H9 (cell line): ENCODE measurements around the gene FBXL15. TPM values are rescaled to one million over a fixed set of nuclear protein-coding genes. Genes with fewer than 3 reads are reported as not detected.

ENCODE experiments used
- DNase-seq: peaks from one replicate; pipeline ENCODE4 v3.0.0-alpha.2; 2017
- H2AFZ ChIP-seq: one replicate; pipeline ENCODE4 v1.6.1; 2013; ENCODE audit warnings: mild to moderate bottlenecking, low read length, control low read depth, moderate library complexity
- H2AK5ac ChIP-seq: 2 replicates; pipeline ENCODE4 v1.6.1; 2013; ENCODE audit warnings: low read length, control low read depth, mixed read lengths; ENCODE audit not compliant: insufficient read length
- H2BK120ac ChIP-seq: one replicate; pipeline ENCODE4 v1.6.1; 2013; ENCODE audit warnings: low read depth, mild to moderate bottlenecking, low read length, control low read depth, inconsistent platforms; ENCODE audit not compliant: poor library complexity, severe bottlenecking
- H2BK12ac ChIP-seq: 2 replicates; pipeline ENCODE4 v1.6.1; 2013; ENCODE audit warnings: low read length, control low read depth, mixed read lengths, low read depth; ENCODE audit not compliant: insufficient read length
- H2BK15ac ChIP-seq: 2 replicates; pipeline ENCODE4 v1.6.1; 2013; ENCODE audit warnings: low read depth, low read length, control low read depth
- H2BK20ac ChIP-seq: one replicate; pipeline ENCODE4 v1.6.1; 2013; ENCODE audit warnings: low read depth, mild to moderate bottlenecking, low read length, control low read depth, inconsistent platforms; ENCODE audit not compliant: poor library complexity, severe bottlenecking
- H2BK5ac ChIP-seq: 2 replicates; pipeline ENCODE4 v1.6.1; 2013; ENCODE audit warnings: low read length, control low read depth, mixed read lengths; ENCODE audit not compliant: insufficient read length
- H3K14ac ChIP-seq: 2 replicates; pipeline ENCODE4 v1.6.1; 2013; ENCODE audit warnings: low read length, control low read depth; ENCODE audit not compliant: insufficient read depth
- H3K18ac ChIP-seq: 2 replicates; pipeline ENCODE4 v1.6.1; 2013; ENCODE audit warnings: low read depth, mild to moderate bottlenecking, mixed read lengths, low read length, control low read depth; ENCODE audit not compliant: insufficient read length
- H3K23ac ChIP-seq: 2 replicates; pipeline ENCODE4 v1.6.1; 2013; ENCODE audit warnings: low read length, control low read depth, mixed read lengths, low read depth; ENCODE audit not compliant: insufficient read length
- H3K23me2 ChIP-seq: 2 replicates; pipeline ENCODE4 v1.6.1; 2013; ENCODE audit warnings: low read depth, mild to moderate bottlenecking, mixed read lengths, low read length, control low read depth; ENCODE audit not compliant: insufficient read length, poor library complexity, severe bottlenecking
- H3K27ac ChIP-seq: 2 replicates; pipeline ENCODE4 v1.5.1; 2013; ENCODE audit warnings: low read length, control low read depth, mixed read lengths, low read depth; ENCODE audit not compliant: insufficient read length
- H3K27me3 ChIP-seq: 2 replicates; pipeline ENCODE4 v1.6.1; 2013; ENCODE audit warnings: low read length, control low read depth, inconsistent platforms; ENCODE audit not compliant: insufficient read depth
- H3K4ac ChIP-seq: 2 replicates; pipeline ENCODE4 v1.6.1; 2013; ENCODE audit warnings: low read depth, mild to moderate bottlenecking, control low read depth, inconsistent platforms, low read length, moderate library complexity
- H3K4me1 ChIP-seq: 2 replicates; pipeline ENCODE4 v1.6.1; 2013; ENCODE audit warnings: low read length, control low read depth, inconsistent platforms; ENCODE audit not compliant: insufficient read depth
- H3K4me2 ChIP-seq: 2 replicates; pipeline ENCODE4 v1.6.1; 2013; ENCODE audit warnings: low read length, control low read depth, mixed read lengths; ENCODE audit not compliant: insufficient read length, insufficient read depth
- H3K56ac ChIP-seq: 2 replicates; pipeline ENCODE4 v1.6.1; 2013; ENCODE audit warnings: low read depth, mild to moderate bottlenecking, mixed read lengths, low read length, control low read depth; ENCODE audit not compliant: insufficient read length
- H3K79me1 ChIP-seq: 2 replicates; pipeline ENCODE4 v1.6.1; 2013; ENCODE audit warnings: low read depth, mild to moderate bottlenecking, moderate library complexity, low read length, control low read depth, inconsistent platforms; ENCODE audit not compliant: insufficient read depth, poor library complexity, severe bottlenecking
- H3K79me2 ChIP-seq: 2 replicates; pipeline ENCODE4 v1.6.1; 2013; ENCODE audit warnings: low read length, control low read depth, inconsistent platforms; ENCODE audit not compliant: insufficient read depth
- H3K9ac ChIP-seq: 2 replicates; pipeline ENCODE4 v1.6.1; 2013; ENCODE audit warnings: low read length, control low read depth, mixed read lengths; ENCODE audit not compliant: insufficient read length; ENCODE audit errors: extremely low read depth
- H3K9me3 ChIP-seq: one replicate; pipeline ENCODE4 v1.6.1; 2013; ENCODE audit warnings: low read depth, low read length, inconsistent platforms; ENCODE audit not compliant: control insufficient read depth
- H3T11ph ChIP-seq: one replicate; pipeline ENCODE4 v1.6.1; 2013; ENCODE audit warnings: mild to moderate bottlenecking, low read length, control low read depth, inconsistent platforms
- H4K20me1 ChIP-seq: one replicate; pipeline ENCODE4 v1.6.1; 2013; ENCODE audit not compliant: control insufficient read depth, insufficient read length, insufficient read depth
- H4K5ac ChIP-seq: 2 replicates; pipeline ENCODE4 v1.6.1; 2013; ENCODE audit warnings: low read depth, mild to moderate bottlenecking, mixed read lengths, low read length, control low read depth; ENCODE audit not compliant: insufficient read length
- H4K8ac ChIP-seq: replicated peaks from 2 replicates; pipeline ENCODE4 v1.6.1; 2013; ENCODE audit warnings: low read length, control low read depth, mixed read lengths, low read depth; ENCODE audit not compliant: insufficient read length
- H4K91ac ChIP-seq: 2 replicates; pipeline ENCODE4 v1.6.1; 2013; ENCODE audit warnings: low read depth, mild to moderate bottlenecking, moderate library complexity, mixed read lengths, low read length, control low read depth; ENCODE audit not compliant: insufficient read length
- H3K27ac Mint-ChIP-seq, 3 experiments: 2 replicates in 2 of 3; 3 replicates in 1 of 3; pipeline ENCODE4 v1.8.0; 2020 to 2021; ENCODE audit warnings: mixed read lengths in 3 of 3, mild to moderate bottlenecking in 1 of 3, moderate library complexity in 1 of 3
- H3K27me3 Mint-ChIP-seq: 2 replicates; pipeline ENCODE4 v1.8.0; 2021; ENCODE audit warnings: low read depth, mild to moderate bottlenecking, moderate library complexity, mixed read lengths
- H3K36me3 Mint-ChIP-seq, 3 experiments: 2 replicates in 2 of 3; 3 replicates in 1 of 3; pipeline ENCODE4 v1.8.0; 2020 to 2021; ENCODE audit warnings: low read depth in 3 of 3, mixed read lengths in 3 of 3; ENCODE audit not compliant: insufficient read depth in 1 of 3
- H3K4me1 Mint-ChIP-seq, 2 experiments: 2 replicates each; pipeline ENCODE4 v1.8.0; 2020; ENCODE audit warnings: mixed read lengths in 2 of 2
- H3K4me3 Mint-ChIP-seq, 2 experiments: 2 replicates in 1 of 2; 3 replicates in 1 of 2; pipeline ENCODE4 v1.8.0; 2020 to 2021; ENCODE audit warnings: mild to moderate bottlenecking in 2 of 2, mixed read lengths in 2 of 2, moderate library complexity in 1 of 2
- H3K9me3 Mint-ChIP-seq, 2 experiments: 2 replicates in 1 of 2; 3 replicates in 1 of 2; pipeline ENCODE4 v1.8.0; 2020; ENCODE audit warnings: mild to moderate bottlenecking in 2 of 2, mixed read lengths in 2 of 2, moderate library complexity in 1 of 2
- CTCF ChIP-seq: fragments of 200-600 bp; sonication (generic); conservative IDR thresholded peaks from 3 replicates; pipeline ENCODE4 v1.8.0; 2021; ENCODE audit warnings: antibody characterized with exemption, mild to moderate bottlenecking
- WGBS: extraction: QIAGEN DNeasy Blood & Tissue Kit; methylation state at CpG from one replicate; pipeline ENCODE4 v1.1.7; 2013; ENCODE audit warnings: missing lambda C conversion rate, low lambda C conversion rate, mixed read lengths; ENCODE audit not compliant: insufficient read length; ENCODE audit errors: extremely low coverage; 5-methylcytosine and 5-hydroxymethylcytosine counted together
- total RNA-seq: library from RNA; stranded (reverse); gene quantifications from 2 replicates; pipeline ENCODE4 v1.2.1, GENCODE V29; 2021

Gene FBXL15
- total RNA-seq, 1 experiment from 2014 or later: 9.1 TPM

DNA sequence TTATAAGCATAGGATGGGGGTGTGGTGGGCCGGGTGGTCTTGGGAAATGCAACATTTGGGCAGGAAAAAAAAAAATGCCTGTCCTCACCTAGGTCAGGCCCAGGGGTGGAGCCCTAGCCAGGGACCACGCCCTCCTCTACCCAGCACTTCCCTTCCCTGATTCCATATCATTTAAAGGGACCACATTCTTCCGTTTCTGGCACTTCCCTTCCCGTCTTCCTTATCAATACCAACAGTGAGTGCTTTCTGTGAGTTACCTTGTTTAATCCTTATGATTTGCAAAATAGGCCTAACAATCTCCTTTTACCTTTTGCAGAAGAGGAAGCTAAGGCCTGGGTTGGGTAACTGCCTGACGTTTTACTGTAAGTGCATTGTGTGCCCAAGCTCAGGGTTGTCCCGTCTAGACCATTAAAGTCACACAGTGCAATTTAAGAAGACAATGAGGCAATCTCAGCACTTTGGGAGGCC lies 47.4 kb downstream of the FBXL15 start:
- no peak overlapping the region for H3K9ac ChIP-seq
- TF ChIP-seq CTCF: no peak
- no peaks in the 10 kb centered on the region for H4K20me1 ChIP-seq
- no peak overlapping the region for H3K56ac ChIP-seq
- no peaks in the 10 kb centered on the region for H3K9me3 ChIP-seq
- no peak for DNase-seq
- H3K79me2 ChIP-seq: no peaks in the 10 kb centered on the region
- H3K23me2 ChIP-seq: no peaks in the 10 kb centered on the region
- H3K27ac ChIP-seq: no peak overlapping the region
- Mint-ChIP-seq H3K4me1 (peaks cover 14 to 15% of the 10 kb centered on the region in 2 experiments), H3K27me3 (peaks cover 6% of the 10 kb centered on the region; the same call in 1 of the 2 replicates), H3K9me3 (no peaks in the 10 kb centered on the region), H3K27ac (no peak overlapping the region), H3K4me3 (no peak overlapping the region), H3K36me3 (peaks cover 3 to 8% (median 8%) of the 10 kb centered on the region in 3 experiments; a peak in 6 of 7 replicates)
- H4K91ac ChIP-seq: no peak overlapping the region
- H3K4me2 ChIP-seq: no peak overlapping the region
- no peak overlapping the region for H3K23ac ChIP-seq
- no peak overlapping the region for H3K4ac ChIP-seq
- no peak overlapping the region for H2BK5ac ChIP-seq
- H2AK5ac ChIP-seq: no peak overlapping the region
- no peak overlapping the region for H2BK20ac ChIP-seq
- H3K14ac ChIP-seq: no peak overlapping the region
- no peak overlapping the region for H2AFZ ChIP-seq
- no peak overlapping the region for H3K18ac ChIP-seq
- no peak overlapping the region for H2BK120ac ChIP-seq
- WGBS: no CpG with 5 or more reads among the region's 6 CpGs
- no peaks in the 10 kb centered on the region for H3K79me1 ChIP-seq
- no peak overlapping the region for H3T11ph ChIP-seq
- H3K4me1 ChIP-seq: no peaks in the 10 kb centered on the region; the same call in 1 of the 2 replicates
- no peak overlapping the region for H4K8ac ChIP-seq
- no peak overlapping the region for H2BK12ac ChIP-seq
- no peak overlapping the region for H2BK15ac ChIP-seq
- H4K5ac ChIP-seq: no peak overlapping the region
- H3K27me3 ChIP-seq: no peaks in the 10 kb centered on the region
